ENCODE results near the gene PTK6.
"Not testable (repeated sequence)": the region's sequence is repeated elsewhere in the genome, so short reads cannot be mapped to it uniquely, and the experiment has no call there.

The PTK6 gene

GRCh38 chr20:63568986-63569949 is 32.1 kb upstream of the PTK6 start:
- DNase-seq = peak; percentile 44

DNA sequence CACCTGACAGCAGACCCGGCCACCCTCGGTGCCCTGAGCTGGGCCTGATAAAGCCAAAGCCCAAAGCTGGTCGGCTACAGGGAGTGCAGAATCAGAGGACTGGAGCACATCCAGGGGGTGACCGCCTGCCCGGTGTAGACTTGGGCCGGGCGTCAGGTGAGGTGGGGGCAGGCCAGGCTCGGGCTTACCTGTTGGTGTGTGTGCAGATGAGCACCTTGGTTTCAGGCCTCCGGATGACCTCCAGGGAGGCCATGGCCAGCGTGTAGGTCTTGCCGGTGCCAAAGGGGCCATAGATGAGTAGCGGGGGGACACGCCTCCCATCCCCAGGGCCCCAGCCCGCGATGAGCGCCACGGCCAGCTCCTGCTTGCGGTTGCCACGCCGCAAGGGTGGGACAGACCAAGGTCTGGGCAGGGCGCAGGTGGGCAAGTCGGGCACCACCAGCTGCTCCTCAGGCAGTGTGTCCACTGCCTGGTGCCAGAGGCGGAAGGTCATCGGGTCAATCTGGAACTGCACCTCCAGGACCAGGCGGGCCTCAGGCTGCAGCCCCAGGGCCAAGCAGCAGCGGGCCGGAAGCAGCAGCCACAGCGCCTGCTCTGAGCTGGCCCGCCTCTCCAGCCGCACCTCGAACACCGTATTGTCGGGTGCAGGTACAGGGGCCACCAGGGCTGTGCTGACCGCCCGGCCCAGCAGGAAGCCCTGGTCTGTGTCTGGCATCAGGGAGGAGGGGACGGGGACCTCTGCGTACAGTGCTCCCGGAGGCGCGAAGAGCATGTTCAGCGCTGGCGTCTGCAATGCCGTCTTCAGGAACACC is 31.2 kb upstream of the PTK6 start:
- DNase-seq = no peak

- no peak for DNase-seq
Measured at GRCh38 chr20:63567386-63568169, 30.4 kb upstream of the PTK6 start.

- DNase-seq = no peak
Measured at GRCh38 chr20:63567136-63567385, 29.9 kb upstream of the PTK6 start.

GRCh38 chr20:63566395-63567135 is 29.4 kb upstream of the PTK6 start:
- DNase-seq = no peak

GRCh38 chr20:63565699-63566335 is 28.6 kb upstream of the PTK6 start:
- no peak for DNase-seq

- DNase-seq = no peak
Measured at GRCh38 chr20:63565021-63565698, 28.0 kb upstream of the PTK6 start.

GRCh38 chr20:63564036-63564810 is 27.0 kb upstream of the PTK6 start:
- DNase-seq = no peak

- no peak for DNase-seq
Measured at GRCh38 chr20:63563225-63563935, 26.2 kb upstream of the PTK6 start.

- no peak for DNase-seq
Measured at GRCh38 chr20:63562461-63563224, 25.5 kb upstream of the PTK6 start.

GRCh38 chr20:63561624-63562396 is 24.6 kb upstream of the PTK6 start:
- no peak for DNase-seq

GRCh38 chr20:63560856-63561609 is 23.9 kb upstream of the PTK6 start:
- no peak for DNase-seq

- DNase-seq = no peak
Measured at GRCh38 chr20:63560333-63560805, 23.2 kb upstream of the PTK6 start.

DNA sequence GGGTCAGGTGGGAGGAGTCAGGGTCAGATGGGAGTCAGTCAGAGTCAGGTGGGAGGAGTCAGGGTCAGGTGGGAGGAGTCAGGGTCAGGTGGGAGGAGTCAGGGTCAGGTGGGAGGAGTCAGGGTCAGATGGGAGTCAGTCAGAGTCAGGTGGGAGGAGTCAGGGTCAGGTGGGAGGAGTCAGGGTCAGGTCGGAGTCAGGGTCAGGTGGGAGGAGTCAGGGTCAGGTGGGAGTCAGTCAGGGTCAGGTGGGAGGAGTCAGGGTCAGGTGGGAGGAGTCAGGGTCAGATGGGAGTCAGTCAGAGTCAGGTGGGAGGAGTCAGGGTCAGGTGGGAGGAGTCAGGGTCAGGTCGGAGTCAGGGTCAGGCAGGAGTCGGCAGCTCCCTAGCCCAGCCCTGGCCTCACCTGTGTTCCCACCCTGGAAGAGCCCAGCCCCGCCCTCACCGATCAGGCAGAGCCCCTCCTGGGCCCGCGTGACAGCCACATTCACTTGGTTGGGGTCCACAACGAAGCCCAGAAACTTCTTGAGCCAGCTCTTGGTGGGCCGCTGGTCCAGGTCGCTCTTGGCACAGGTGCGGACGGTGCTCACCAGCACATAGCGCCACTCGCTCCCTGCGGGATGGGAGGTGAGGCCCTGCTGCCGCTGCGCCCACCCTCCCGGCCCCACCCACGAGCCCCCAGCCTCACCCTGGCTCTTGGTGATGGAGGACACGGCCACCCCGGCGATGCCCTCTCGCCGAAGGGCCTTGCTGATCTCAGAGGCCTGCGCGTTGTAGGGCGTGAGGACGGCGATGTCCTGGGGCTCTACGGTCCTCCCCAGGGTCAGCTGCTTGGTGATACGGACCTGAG is 22.5 kb upstream of the PTK6 start:
- not testable (repeated sequence) for DNase-seq

DNA sequence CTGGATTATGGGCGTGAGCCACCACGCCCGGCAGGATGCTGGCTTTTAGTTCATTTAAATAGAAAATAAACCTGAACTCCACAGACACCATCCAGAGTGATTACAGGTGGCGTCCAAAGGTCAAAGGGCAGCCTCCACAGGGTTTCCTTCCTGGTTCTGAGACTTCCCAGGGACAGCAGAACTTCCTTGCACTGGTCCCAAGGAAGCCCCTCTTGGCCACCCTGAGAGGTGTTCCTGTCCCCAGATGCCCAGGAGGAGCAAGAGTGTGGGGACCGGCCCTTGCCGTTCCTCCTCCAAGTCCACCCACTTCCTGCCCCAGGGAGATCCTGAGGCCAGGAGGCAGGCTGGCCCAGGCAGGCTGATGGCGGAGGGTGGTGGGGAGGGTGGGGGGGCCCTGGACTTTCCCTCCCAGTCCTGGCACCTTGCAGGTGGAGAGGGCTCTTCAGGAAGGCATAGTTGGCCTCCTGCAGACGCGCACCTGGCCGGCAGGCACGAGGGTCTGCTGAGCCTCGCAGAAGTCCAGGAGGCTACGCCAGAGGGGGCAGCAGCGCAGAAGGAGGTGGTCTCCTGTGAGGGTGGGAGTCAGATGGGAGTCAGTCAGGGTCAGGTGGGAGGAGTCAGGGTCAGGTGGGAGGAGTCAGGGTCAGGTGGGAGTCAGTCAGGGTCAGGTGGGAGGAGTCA is 21.8 kb upstream of the PTK6 start:
- no peak for DNase-seq

GRCh38 chr20:63557481-63557891 is 20.3 kb upstream of the PTK6 start:
- DNase-seq = no peak

Measured in NCI-H1092 treated with DMSO at 0.1 percent for 48 hours (cell line).